Epithelial cell of alveolus of lung (primary cell): ENCODE data around the gene C2orf76. TPM values are rescaled to one million over a fixed set of nuclear protein-coding genes. Genes with fewer than 3 reads are reported as not detected.

ENCODE experiments used
- total RNA-seq: library from RNA; depleted of rRNA; stranded (reverse); fragments of >200 nt; gene quantifications from 2 replicates; pipeline ENCODE4 v1.2.1, GENCODE V29; 2015

The C2orf76 gene
- 6.3 and 11.6 TPM in 2 replicates for total RNA-seq

GRCh38 chr2:119366649-119367471 lies at the start of gene C2orf76, which contains the start of gene DBI:
Gene C2orf76 (minus strand): TSS chr2:119366834. CDS start chr2:119339959, 26,875 bp downstream.
Gene DBI (plus strand): TSS chr2:119366977. CDS start chr2:119367052, 75 bp downstream.

Other genes starting within 250 kb of the C2orf76 start
- gene C1QL2, start 208.1 kb downstream of the C2orf76 start, total RNA-seq, result not detected in 2 replicates
- gene STEAP3, start 143.0 kb downstream of the C2orf76 start, total RNA-seq, result 10.0 and 39.8 TPM in 2 replicates
- 86.6 and 225 TPM in 2 replicates for gene DBI, start 143 bp upstream of the C2orf76 start, total RNA-seq
- gene TMEM37, start 65.0 kb upstream of the C2orf76 start, total RNA-seq, result 0.13 and 9.8 TPM in 2 replicates
- not detected in 2 replicates for gene SCTR, start 157.6 kb upstream of the C2orf76 start, total RNA-seq
- not detected in 2 replicates for gene CFAP221, start 177.6 kb upstream of the C2orf76 start, total RNA-seq